ENCODE measurements around the gene SATB2.

GRCh38 chr2:199458806-199459285 is 1.1 kb upstream of the SATB2 start:
- TF ChIP-seq CTCF (conservative IDR thresholded peaks at IDR 0.05) (no peak), EZH2 (IDR thresholded peaks at IDR 0.05; ENCODE audit: low read depth) (no peak)
